ENCODE measurements around the gene PNMA8A. TPM values are rescaled to one million over a fixed set of nuclear protein-coding genes. Genes with fewer than 3 reads are reported as not detected.

The PNMA8A gene
- total RNA-seq, 6 experiments from 2014 or later: 0.06 to 0.26 (median 0.23) TPM; not detected in 2

DNA sequence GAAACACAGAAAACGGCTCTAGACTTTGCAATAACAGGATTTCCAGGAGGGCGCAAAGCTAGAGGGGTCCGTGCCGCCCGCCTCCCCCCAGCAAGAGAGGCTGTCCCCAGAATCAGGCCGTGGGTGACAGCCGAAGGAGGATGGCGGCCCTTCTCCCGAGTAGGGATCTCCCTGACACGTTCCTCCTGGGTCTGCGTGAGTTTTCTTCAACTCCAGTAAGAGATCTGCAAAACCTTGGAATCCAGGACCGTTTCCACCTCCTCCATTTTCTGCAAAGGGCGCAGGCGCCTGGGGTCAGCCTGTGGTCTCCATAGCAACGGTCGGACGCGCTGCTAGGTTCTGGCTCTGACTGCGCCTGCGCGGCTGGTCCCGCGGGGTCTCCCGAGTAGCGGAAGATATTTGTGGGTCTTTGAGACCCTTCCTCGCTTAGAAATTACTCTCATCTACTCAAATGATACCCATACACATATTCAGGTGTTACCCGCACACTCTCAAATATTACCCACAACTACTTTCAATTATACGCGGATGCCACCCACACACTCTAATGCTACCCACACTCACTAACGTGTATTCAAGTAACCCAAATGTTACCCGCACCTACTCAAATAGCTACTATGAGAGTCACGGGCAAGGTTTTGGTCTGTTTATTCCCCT, 44.7 kb downstream of the PNMA8A start:
- TF ChIP-seq, protein P1, sequence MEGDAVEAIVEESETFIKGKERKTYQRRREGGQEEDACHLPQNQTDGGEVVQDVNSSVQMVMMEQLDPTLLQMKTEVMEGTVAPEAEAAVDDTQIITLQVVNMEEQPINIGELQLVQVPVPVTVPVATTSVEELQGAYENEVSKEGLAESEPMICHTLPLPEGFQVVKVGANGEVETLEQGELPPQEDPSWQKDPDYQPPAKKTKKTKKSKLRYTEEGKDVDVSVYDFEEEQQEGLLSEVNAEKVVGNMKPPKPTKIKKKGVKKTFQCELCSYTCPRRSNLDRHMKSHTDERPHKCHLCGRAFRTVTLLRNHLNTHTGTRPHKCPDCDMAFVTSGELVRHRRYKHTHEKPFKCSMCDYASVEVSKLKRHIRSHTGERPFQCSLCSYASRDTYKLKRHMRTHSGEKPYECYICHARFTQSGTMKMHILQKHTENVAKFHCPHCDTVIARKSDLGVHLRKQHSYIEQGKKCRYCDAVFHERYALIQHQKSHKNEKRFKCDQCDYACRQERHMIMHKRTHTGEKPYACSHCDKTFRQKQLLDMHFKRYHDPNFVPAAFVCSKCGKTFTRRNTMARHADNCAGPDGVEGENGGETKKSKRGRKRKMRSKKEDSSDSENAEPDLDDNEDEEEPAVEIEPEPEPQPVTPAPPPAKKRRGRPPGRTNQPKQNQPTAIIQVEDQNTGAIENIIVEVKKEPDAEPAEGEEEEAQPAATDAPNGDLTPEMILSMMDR (IDR thresholded peaks at IDR 0.05): no peak
- TF ChIP-seq POLR2A (IDR thresholded peaks at IDR 0.05): no peak
- ATAC-seq: peak; percentile 69 to 85 (median 82)
- Histone ChIP-seq H3K4me1 (peaks cover 0 to 4% (median 0%) of the 10 kb centered on the region in 4 donors), H3K4me3 (peak overlapping the region; percentile 53 to 68 (median 54)), H3K27me3 (peaks cover 0 to 4% of the 10 kb centered on the region in 2 donors), H3K36me3 (no peaks in the 10 kb centered on the region), H3K9me3 (no peaks in the 10 kb centered on the region), H3K27ac (no peak overlapping the region)
- intact Hi-C loops (cut with DNase I): no loop called here
- DNase-seq: peak; percentile 74 to 88 (median 84)
- 3% methylated on average over 16 of the region's 32 CpGs for WGBS (ENCODE audit: insufficient coverage, low coverage, low lambda C conversion rate, missing lambda C conversion rate)

DNA sequence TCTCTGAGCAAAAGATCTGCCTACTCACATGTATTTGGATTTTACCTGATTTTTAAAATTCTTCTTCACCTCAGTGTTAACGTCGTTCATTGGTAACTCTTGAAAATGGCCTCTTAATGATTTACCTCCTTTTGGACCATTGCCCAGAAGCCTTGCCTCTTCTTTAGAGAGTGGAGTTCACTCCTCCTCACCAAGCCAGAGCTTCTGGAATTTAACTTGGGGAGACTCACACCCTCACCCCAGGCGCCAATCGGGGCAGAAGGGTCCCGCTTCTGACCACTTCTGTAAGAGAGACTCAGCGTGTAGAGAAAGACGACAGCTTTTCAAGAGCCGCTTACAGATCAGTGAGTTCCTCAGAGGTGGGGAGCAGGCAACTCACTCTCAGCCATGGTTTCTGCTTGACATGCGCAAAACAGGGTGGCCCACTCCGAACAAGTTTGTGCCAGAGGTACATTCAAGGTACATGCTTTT, 45.3 kb downstream of the PNMA8A start:
- peaks cover 0 to 4% of the 10 kb centered on the region in 2 donors for H3K27me3 ChIP-seq
- H3K9me3 ChIP-seq: no peaks in the 10 kb centered on the region
- 9% methylated on average over 10 of the region's 10 CpGs for WGBS (ENCODE audit: insufficient coverage, low coverage, low lambda C conversion rate, missing lambda C conversion rate)
- H3K36me3 ChIP-seq: no peaks in the 10 kb centered on the region
- peak; percentile 51 to 73 (median 66) for ATAC-seq
- H3K4me1 ChIP-seq: peaks cover 0 to 4% (median 0%) of the 10 kb centered on the region in 4 donors
- peak overlapping the region; percentile 53 to 68 (median 54) for H3K4me3 ChIP-seq
- TF ChIP-seq POLR2A (IDR thresholded peaks at IDR 0.05): no peak
- TF ChIP-seq, protein P1 (IDR thresholded peaks at IDR 0.05): no peak
- H3K27ac ChIP-seq: no peak overlapping the region
- intact Hi-C loops (cut with DNase I): no loop called here
- no peak for DNase-seq

DNA sequence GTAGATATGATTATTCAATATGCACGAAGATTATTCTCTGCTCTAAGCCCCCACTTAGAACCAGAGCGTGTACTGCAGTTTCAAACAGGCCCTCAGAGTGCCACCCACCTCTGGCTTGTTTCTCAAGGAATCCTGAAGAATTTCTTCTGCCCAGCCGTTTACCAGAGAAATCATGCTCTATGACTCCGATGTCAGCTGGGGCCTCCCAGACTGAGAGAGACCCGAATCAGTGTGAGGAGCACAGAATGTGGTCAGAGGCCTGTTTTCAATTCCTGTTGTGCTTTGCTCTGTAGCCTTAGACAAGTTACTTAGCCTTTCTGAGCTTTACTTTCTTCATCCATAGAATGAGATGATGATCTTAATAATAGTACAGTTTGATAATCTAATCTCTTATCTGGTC, 48.2 kb downstream of the PNMA8A start:
- Histone ChIP-seq H3K27ac (no peak overlapping the region), H3K4me1 (peaks cover 0 to 4% (median 0%) of the 10 kb centered on the region in 4 donors), H3K27me3 (peaks cover 0 to 4% of the 10 kb centered on the region in 2 donors), H3K36me3 (no peaks in the 10 kb centered on the region), H3K4me3 (no peak overlapping the region), H3K9me3 (no peaks in the 10 kb centered on the region)
- DNase-seq (no peak), ATAC-seq (no peak)
- TF ChIP-seq, protein P1 (IDR thresholded peaks at IDR 0.05): no peak
- no peak for TF ChIP-seq POLR2A (IDR thresholded peaks at IDR 0.05)
- WGBS (ENCODE audit: insufficient coverage, low coverage, low lambda C conversion rate, missing lambda C conversion rate): 51% methylated on average over 3 of the region's 5 CpGs
- intact Hi-C loops (cut with DNase I): no loop called here

DNA sequence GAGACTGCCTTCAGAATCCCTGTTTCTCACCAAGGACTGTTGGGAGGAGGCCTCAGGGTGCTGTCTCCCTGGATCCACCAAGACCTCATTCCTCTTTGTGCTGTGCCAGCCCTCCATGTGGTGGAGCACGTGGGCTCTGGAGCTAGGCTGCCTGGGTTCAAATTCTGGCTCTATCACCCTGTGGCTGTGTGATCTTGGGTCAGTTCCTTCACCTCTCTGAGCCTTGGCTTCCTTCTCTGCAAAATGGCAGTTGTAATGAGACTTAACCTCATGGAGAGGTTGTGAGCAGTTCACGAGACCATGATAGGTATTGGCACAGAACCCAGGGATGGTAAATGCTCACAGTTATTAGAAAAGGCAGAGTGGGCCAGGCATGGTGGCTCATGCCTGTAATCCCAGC, 49.0 kb downstream of the PNMA8A start:
- ATAC-seq (no peak), DNase-seq (no peak)
- intact Hi-C loops (cut with DNase I): no loop called here
- H3K4me1 ChIP-seq: peaks cover 0 to 4% (median 0%) of the 10 kb centered on the region in 4 donors
- no peak overlapping the region for H3K27ac ChIP-seq
- peaks cover 0 to 4% of the 10 kb centered on the region in 2 donors for H3K27me3 ChIP-seq
- no peaks in the 10 kb centered on the region for H3K36me3 ChIP-seq
- TF ChIP-seq, protein P1 (IDR thresholded peaks at IDR 0.05): no peak
- TF ChIP-seq POLR2A (IDR thresholded peaks at IDR 0.05): no peak
- no peaks in the 10 kb centered on the region for H3K9me3 ChIP-seq
- H3K4me3 ChIP-seq: no peak overlapping the region
- WGBS (ENCODE audit: insufficient coverage, low coverage, low lambda C conversion rate, missing lambda C conversion rate): no CpG with 5 or more reads among the region's 2 CpGs

Measured in right lobe of liver (tissue), 6 donors.